SU-DHL-6 (cell line): Measurements from ENCODE around the gene ITFG2.

ENCODE experiments used
- H2AFZ ChIP-seq: fragments of 200-600 bp; sonication (generic); 2 replicates; pipeline ENCODE4 v1.6.1; 2014; ENCODE audit warnings: low read depth, mild to moderate bottlenecking, moderate library complexity, mixed read lengths, antibody characterized with exemption, low read length; ENCODE audit not compliant: severe bottlenecking
- H3F3A ChIP-seq: fragments of 200-600 bp; shearing (Covaris generic); 2 replicates; pipeline ENCODE4 v1.6.0; 2016; ENCODE audit warnings: antibody characterized with exemption, mild to moderate bottlenecking; ENCODE audit not compliant: insufficient read depth
- H3K27ac ChIP-seq: fragments of 200-600 bp; sonication (generic); 2 replicates; pipeline ENCODE4 v1.5.1; 2016; ENCODE audit warnings: low read depth, mild to moderate bottlenecking, low read length, moderate library complexity, mixed read lengths
- H3K27me3 ChIP-seq: fragments of 200-600 bp; sonication (generic), shearing (Covaris generic); 2 replicates; pipeline ENCODE4 v1.6.0; 2014; ENCODE audit warnings: mild to moderate bottlenecking, low read length
- H3K36me3 ChIP-seq: fragments of 200-600 bp; sonication (generic); 2 replicates; pipeline ENCODE4 v1.6.1; 2014; ENCODE audit warnings: mild to moderate bottlenecking, low read length, mixed read lengths
- H3K4me2 ChIP-seq: fragments of 300-600, 200-600 bp; shearing (Covaris generic), sonication (generic); 2 replicates; pipeline ENCODE4 v1.6.0; 2014; ENCODE audit warnings: low read length, low read depth, mild to moderate bottlenecking; ENCODE audit not compliant: poor library complexity, severe bottlenecking
- H3K4me3 ChIP-seq: fragments of 200-600 bp; sonication (generic); 2 replicates; pipeline ENCODE4 v1.5.1; 2014; ENCODE audit warnings: antibody characterized with exemption, low read length, mild to moderate bottlenecking, mixed read lengths; ENCODE audit not compliant: insufficient read depth, poor library complexity, severe bottlenecking
- H3K79me2 ChIP-seq: fragments of 200-600 bp; sonication (generic); 2 replicates; pipeline ENCODE4 v1.6.1; 2014; ENCODE audit warnings: mild to moderate bottlenecking, low read length, moderate library complexity; ENCODE audit not compliant: insufficient read depth
- H3K9ac ChIP-seq: fragments of 200-600 bp; sonication (generic); 2 replicates; pipeline ENCODE4 v1.7.0; 2014; ENCODE audit warnings: mild to moderate bottlenecking, low read length
- H3K9me2 ChIP-seq: fragments of 200-600 bp; sonication (generic); replicated peaks from 2 replicates; pipeline ENCODE4 v1.6.1; 2014; ENCODE audit warnings: low read length; ENCODE audit not compliant: insufficient read depth
- H3K9me3 ChIP-seq: fragments of 200-600 bp; sonication (generic); 2 replicates; pipeline ENCODE4 v1.6.1; 2014; ENCODE audit warnings: low read length, mixed read lengths; ENCODE audit not compliant: insufficient read depth
- H4K20me1 ChIP-seq: fragments of 200-600 bp; sonication (generic); 2 replicates; pipeline ENCODE4 v1.6.1; 2014; ENCODE audit warnings: low read depth, mild to moderate bottlenecking, antibody characterized with exemption, low read length, moderate library complexity, mixed read lengths
- CTCF ChIP-seq: fragments of 200-600 bp; sonication (generic); IDR thresholded peaks from one replicate; pipeline ENCODE4 v1.5.1; 2017; ENCODE audit warnings: antibody characterized with exemption, mild to moderate bottlenecking, low read length, moderate library complexity; ENCODE audit not compliant: insufficient read depth, poor library complexity, severe bottlenecking
- EZH2phosphoT487 ChIP-seq: fragments of 200-600 bp; sonication (generic), shearing (Covaris generic); conservative IDR thresholded peaks from 2 replicates; pipeline ENCODE4 v1.6.1; 2018; ENCODE audit warnings: mild to moderate bottlenecking, antibody characterized with exemption, low read length, moderate library complexity, mixed read lengths

The ITFG2 gene

GRCh38 chr12:2772370-2772769 is 40.1 kb upstream of the ITFG2 start:
- H3K36me3 ChIP-seq, result no peaks in the 10 kb centered on the region

DNA sequence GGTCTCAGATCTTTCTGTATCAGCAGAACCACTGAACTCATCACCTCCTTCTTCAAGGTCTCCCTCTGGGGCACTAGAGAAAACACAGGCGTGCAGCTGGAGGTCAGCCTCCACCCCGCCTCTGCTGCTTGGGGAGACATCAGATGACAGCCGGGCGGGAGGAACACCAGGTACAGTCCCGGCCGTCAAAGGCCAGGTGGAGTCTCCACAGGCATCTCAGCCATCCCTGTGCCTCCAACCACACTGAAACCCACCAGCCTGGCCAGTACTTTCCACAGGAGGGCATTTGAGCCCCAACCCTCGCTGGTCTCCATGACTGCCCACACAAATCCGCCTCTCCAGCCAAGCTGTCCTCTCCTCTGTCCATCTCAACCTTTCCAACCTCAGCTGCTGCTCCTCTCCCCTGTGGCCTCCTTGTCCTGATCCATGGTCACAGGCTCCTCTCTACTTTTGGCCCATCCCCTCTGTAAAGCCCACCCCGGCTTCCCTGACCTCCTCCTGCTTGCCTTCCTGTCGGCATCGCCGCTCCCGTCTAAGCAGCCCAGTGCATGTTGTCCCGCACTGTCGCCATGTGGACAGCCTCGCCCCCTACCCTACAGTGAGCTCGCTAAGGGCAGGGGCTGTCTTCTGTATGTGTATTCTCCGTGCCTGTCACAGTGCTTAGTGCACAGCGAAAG is 39.1 kb upstream of the ITFG2 start:
- H3F3A ChIP-seq, result no peaks in the 10 kb centered on the region

More at GRCh38 chr12:2772370-2772769, 40.1 kb upstream of the ITFG2 start:
- Histone ChIP-seq H3K4me3 (no peak overlapping the region), H3K79me2 (no peaks in the 10 kb centered on the region), H3K9me3 (no peaks in the 10 kb centered on the region), H3K27me3 (no peaks in the 10 kb centered on the region), H2AFZ (no peak overlapping the region), H3K4me2 (no peak overlapping the region), H3K9me2 (no peaks in the 10 kb centered on the region), H3K9ac (no peak overlapping the region), H3K27ac (no peak overlapping the region), H3F3A (no peaks in the 10 kb centered on the region), H4K20me1 (no peaks in the 10 kb centered on the region)
- TF ChIP-seq EZH2phosphoT487 (no peak), CTCF (no peak)

DNA sequence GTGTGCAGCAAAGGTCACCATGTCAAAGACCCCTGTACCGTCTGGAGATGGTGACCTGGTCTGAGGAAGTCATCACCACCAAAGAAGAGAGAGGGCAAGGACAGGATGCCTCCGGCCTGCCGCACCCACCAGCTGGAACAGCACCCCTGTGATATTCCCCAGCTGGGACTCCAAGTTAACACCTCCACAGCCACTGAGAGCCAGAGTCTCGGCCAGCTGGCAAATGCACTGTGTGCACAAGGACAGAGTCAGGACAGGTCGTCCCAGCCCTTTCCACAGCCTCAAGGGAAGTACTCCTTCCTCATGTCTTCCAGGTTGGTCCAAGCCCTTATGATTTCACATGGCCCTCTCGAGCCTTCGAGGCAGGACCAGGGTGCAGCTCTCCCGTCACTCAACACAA is 37.0 kb upstream of the ITFG2 start:
- TF ChIP-seq EZH2phosphoT487 (no peak), CTCF (no peak)
- Histone ChIP-seq H2AFZ (no peak overlapping the region), H3K4me3 (no peak overlapping the region), H3K79me2 (no peaks in the 10 kb centered on the region), H3K9me3 (no peaks in the 10 kb centered on the region), H3F3A (no peaks in the 10 kb centered on the region), H3K9me2 (no peaks in the 10 kb centered on the region), H3K4me2 (no peak overlapping the region), H4K20me1 (no peaks in the 10 kb centered on the region), H3K27ac (no peak overlapping the region), H3K36me3 (no peaks in the 10 kb centered on the region), H3K27me3 (no peaks in the 10 kb centered on the region), H3K9ac (no peak overlapping the region)

More for the DNA sequence above, 39.1 kb upstream of the ITFG2 start:
- H3K27ac ChIP-seq, result no peak overlapping the region
- H3K36me3 ChIP-seq, result no peaks in the 10 kb centered on the region
- no peak overlapping the region for H3K4me3 ChIP-seq
- no peak overlapping the region for H2AFZ ChIP-seq
- H3K9me3 ChIP-seq, result no peaks in the 10 kb centered on the region
- H3K4me2 ChIP-seq, result no peak overlapping the region
- no peak overlapping the region for H3K9ac ChIP-seq
- H4K20me1 ChIP-seq, result no peaks in the 10 kb centered on the region
- no peaks in the 10 kb centered on the region for H3K79me2 ChIP-seq
- TF ChIP-seq EZH2phosphoT487, result no peak
- no peak for TF ChIP-seq CTCF
- H3K27me3 ChIP-seq, result no peaks in the 10 kb centered on the region
- no peaks in the 10 kb centered on the region for H3K9me2 ChIP-seq
